Kasumi-1 (cell line): ENCODE data around the gene SNX18.
A peak's percentile ranks its signal among the peaks of the same experiment; 100 is the strongest.

Source experiments
- DNase-seq, 2 experiments: peaks; one replicate each; lab custom pipeline; 2025; lab: John Stamatoyannopoulos, UW

Gene SNX18

GRCh38 chr5:54580997-54581811, 63.6 kb downstream of the SNX18 start:
- no peak for DNase-seq

- DNase-seq: no peak
These were observed 64.4 kb downstream of the SNX18 start for GRCh38 chr5:54581831-54582548.

GRCh38 chr5:54586336-54586735, 68.8 kb downstream of the SNX18 start:
- DNase-seq: no peak

- DNase-seq: no peak
These were observed 72.2 kb downstream of the SNX18 start for GRCh38 chr5:54589786-54590185.

- peak; percentile 59 to 60 for DNase-seq
These were observed 73.3 kb downstream of the SNX18 start for GRCh38 chr5:54590824-54591223.

GRCh38 chr5:54593779-54594178, 76.2 kb downstream of the SNX18 start:
- no peak for DNase-seq

- DNase-seq: no peak
These were observed 76.6 kb downstream of the SNX18 start for GRCh38 chr5:54594181-54594580.

- DNase-seq: no peak
These were observed 78.2 kb downstream of the SNX18 start for GRCh38 chr5:54595721-54596120.
